Hepatocyte (in vitro differentiated cells): Measurements from ENCODE around the gene SHISA4. TPM values are rescaled to one million over a fixed set of nuclear protein-coding genes. Genes with fewer than 3 reads are reported as not detected.
A peak's percentile ranks its signal among the peaks of the same experiment; 100 is the strongest.
"Not testable (repeated sequence)": the region's sequence is repeated elsewhere in the genome, so short reads cannot be mapped to it uniquely, and the experiment has no call there.

Experiments used
- DNase-seq: peaks from one replicate; pipeline ENCODE4 v3.0.0-alpha.2; 2016; ENCODE audit warnings: low spot score
- H2AFZ ChIP-seq: fragments of 200-600 bp; sonication (generic); 2 replicates; pipeline ENCODE4 v1.6.0; 2016; ENCODE audit warnings: antibody characterized with exemption, mild to moderate bottlenecking
- H3K27ac ChIP-seq: fragments of 200-600 bp; sonication (generic); 2 replicates; pipeline ENCODE4 v1.5.1; 2016; ENCODE audit warnings: mild to moderate bottlenecking
- H3K27me3 ChIP-seq: fragments of 200-600 bp; sonication (generic); 2 replicates; pipeline ENCODE4 v1.6.1; 2016
- H3K36me3 ChIP-seq: fragments of 200-600 bp; sonication (generic); replicated peaks from 2 replicates; pipeline ENCODE4 v1.5.1; 2016; ENCODE audit warnings: low read depth; ENCODE audit not compliant: insufficient read depth
- H3K4me1 ChIP-seq: fragments of 200-600 bp; sonication (generic); 2 replicates; pipeline ENCODE4 v1.5.1; 2016; ENCODE audit warnings: mild to moderate bottlenecking, moderate library complexity; ENCODE audit not compliant: insufficient read depth
- H3K4me2 ChIP-seq: fragments of 200-600 bp; sonication (generic); 2 replicates; pipeline ENCODE4 v1.6.0; 2016
- H3K4me3 ChIP-seq: fragments of 200-600 bp; sonication (generic); 2 replicates; pipeline ENCODE4 v1.5.1; 2016; ENCODE audit warnings: mild to moderate bottlenecking
- H3K79me2 ChIP-seq: fragments of 200-600 bp; sonication (generic); 2 replicates; pipeline ENCODE4 v1.6.0; 2017; ENCODE audit warnings: mild to moderate bottlenecking
- H3K9me2 ChIP-seq: fragments of 200-600 bp; sonication (generic); replicated peaks from 2 replicates; pipeline ENCODE4 v1.6.0; 2017; ENCODE audit warnings: mild to moderate bottlenecking; ENCODE audit not compliant: insufficient read depth
- H3K9me3 ChIP-seq: fragments of 200-600 bp; sonication (generic); 2 replicates; pipeline ENCODE4 v1.5.1; 2016; ENCODE audit warnings: low read depth, mild to moderate bottlenecking
- H4K20me1 ChIP-seq: fragments of 200-600 bp; sonication (generic); 2 replicates; pipeline ENCODE4 v1.6.0; 2016; ENCODE audit warnings: mild to moderate bottlenecking; ENCODE audit not compliant: insufficient read depth, poor library complexity, severe bottlenecking
- CTCF ChIP-seq: fragments of 200-600 bp; sonication (generic); IDR thresholded peaks from 2 replicates; pipeline ENCODE4 v1.5.1; 2016; ENCODE audit warnings: antibody characterized with exemption, mild to moderate bottlenecking; ENCODE audit not compliant: poor library complexity
- EZH2 ChIP-seq: fragments of 200-600 bp; sonication (generic); IDR thresholded peaks from 2 replicates; pipeline ENCODE4 v1.6.1; 2016; ENCODE audit warnings: antibody characterized with exemption, mild to moderate bottlenecking, borderline replicate concordance
- EZH2phosphoT487 ChIP-seq: fragments of 200-600 bp; sonication (generic); IDR thresholded peaks from one replicate; pipeline ENCODE4 v1.6.1; 2018; ENCODE audit warnings: antibody characterized with exemption, mild to moderate bottlenecking, low read depth, moderate library complexity; ENCODE audit not compliant: unreplicated experiment, severe bottlenecking
- WGBS: methylation state at CpG from one replicate; pipeline ENCODE4 v1.1.6; 2016; ENCODE audit warnings: low lambda C conversion rate; ENCODE audit errors: missing lambda C conversion rate; 5-methylcytosine and 5-hydroxymethylcytosine counted together
- polyA plus RNA-seq: library from polyadenylated mRNA; unstranded; fragments of >200 nt; fragmentation: Nextera tagmentation; extraction: Ambion mirVana; gene quantifications from 2 replicates; pipeline ENCODE4 v1.2.1, GENCODE V29; 2016
- total RNA-seq: library from RNA; depleted of rRNA; stranded (reverse); fragments of >200 nt; gene quantifications from 2 replicates; pipeline ENCODE4 v1.2.3, GENCODE V29; 2014

SHISA4 gene
- total and polyA plus RNA-seq, 2 experiments from 2014 or later = 10.2 to 24.0 TPM

GRCh38 chr1:201939148-201939547, 50.5 kb downstream of the SHISA4 start:
- H3K27ac ChIP-seq = peak overlapping the region; percentile 9
- H3K9me2 ChIP-seq = no peaks in the 10 kb centered on the region
- no peaks in the 10 kb centered on the region for H3K36me3 ChIP-seq
- DNase-seq = no peak
- H3K4me1 ChIP-seq = no peaks in the 10 kb centered on the region
- H4K20me1 ChIP-seq = no peaks in the 10 kb centered on the region
- H3K4me3 ChIP-seq = no peak overlapping the region
- H3K27me3 ChIP-seq = no peaks in the 10 kb centered on the region
- no peak overlapping the region for H2AFZ ChIP-seq
- H3K4me2 ChIP-seq = no peak overlapping the region
- no peak for TF ChIP-seq EZH2phosphoT487
- no peaks in the 10 kb centered on the region for H3K9me3 ChIP-seq
- H3K79me2 ChIP-seq = no peaks in the 10 kb centered on the region
- 73% methylated on average over 4 of the region's 4 CpGs for WGBS

GRCh38 chr1:201939574-201939973, 50.9 kb downstream of the SHISA4 start:
- no peak for TF ChIP-seq EZH2
- no peak for TF ChIP-seq EZH2phosphoT487
- TF ChIP-seq CTCF = no peak
- H2AFZ ChIP-seq = no peak overlapping the region
- 64% methylated on average over 5 of the region's 5 CpGs for WGBS

GRCh38 chr1:201940316-201940715, 51.6 kb downstream of the SHISA4 start:
- 96% methylated on average over 7 of the region's 10 CpGs for WGBS
- not testable (repeated sequence) for H3K4me3 ChIP-seq, DNase-seq, H2AFZ ChIP-seq, H3K9me3 ChIP-seq, H3K4me2 ChIP-seq, H3K36me3 ChIP-seq, H3K4me1 ChIP-seq, H4K20me1 ChIP-seq, H3K27ac ChIP-seq, H3K9me2 ChIP-seq, H3K27me3 ChIP-seq, H3K79me2 ChIP-seq

More at GRCh38 chr1:201939574-201939973, 50.9 kb downstream of the SHISA4 start:
- H3K9me2 ChIP-seq = no peaks in the 10 kb centered on the region
- no peaks in the 10 kb centered on the region for H4K20me1 ChIP-seq
- H3K4me2 ChIP-seq = no peak overlapping the region
- no peak for DNase-seq
- H3K36me3 ChIP-seq = no peaks in the 10 kb centered on the region
- no peaks in the 10 kb centered on the region for H3K27me3 ChIP-seq
- no peaks in the 10 kb centered on the region for H3K4me1 ChIP-seq
- no peaks in the 10 kb centered on the region for H3K9me3 ChIP-seq
- H3K27ac ChIP-seq = peak overlapping the region; percentile 9
- no peaks in the 10 kb centered on the region for H3K79me2 ChIP-seq
- no peak overlapping the region for H3K4me3 ChIP-seq

GRCh38 chr1:201941420-201942128, 52.9 kb downstream of the SHISA4 start:
- Histone ChIP-seq H3K9me3 (no peaks in the 10 kb centered on the region), H3K4me3 (no peak overlapping the region), H4K20me1 (no peaks in the 10 kb centered on the region), H3K4me2 (peak overlapping the region; percentile 62), H2AFZ (no peak overlapping the region), H3K27ac (peak overlapping the region; percentile 11), H3K79me2 (peaks cover 5% of the 10 kb centered on the region), H3K36me3 (no peaks in the 10 kb centered on the region), H3K27me3 (no peaks in the 10 kb centered on the region), H3K4me1 (no peaks in the 10 kb centered on the region), H3K9me2 (no peaks in the 10 kb centered on the region)
- WGBS = 25% methylated on average over 18 of the region's 18 CpGs
- no peak for DNase-seq
- TF ChIP-seq EZH2phosphoT487 = no peak
- TF ChIP-seq EZH2 = no peak
- TF ChIP-seq CTCF = no peak
